ENCODE results near the gene ATN1. TPM values are rescaled to one million over a fixed set of nuclear protein-coding genes. Genes with fewer than 3 reads are reported as not detected.

ATN1 gene
- total RNA-seq, 1 donor from 2014 or later, result 205 TPM

- H3K27ac Mint-ChIP-seq, result no peak overlapping the region
- H3K4me3 Mint-ChIP-seq, result no peak overlapping the region
- H3K9me3 Mint-ChIP-seq, result no peaks in the 10 kb centered on the region
- peaks cover under 1% of the 10 kb centered on the region for H3K4me1 Mint-ChIP-seq
- no peaks in the 10 kb centered on the region for H3K27me3 Mint-ChIP-seq (ENCODE audit: low read depth)
- DNase-seq (ENCODE audit: low spot score in 2 of 2, unreplicated experiment in 2 of 2), result no peak
- TF ChIP-seq CTCF (IDR thresholded peaks at IDR 0.05; ENCODE audit: unreplicated experiment), result no peak
- no peaks in the 10 kb centered on the region for H3K36me3 Mint-ChIP-seq
These were observed 28.4 kb downstream of the ATN1 start for GRCh38 chr12:6956021-6956727.

- H3K27ac Mint-ChIP-seq, result no peak overlapping the region
- H3K4me1 Mint-ChIP-seq, result peaks cover 11% of the 10 kb centered on the region
- no peaks in the 10 kb centered on the region for H3K36me3 Mint-ChIP-seq
- no peak overlapping the region for H3K4me3 Mint-ChIP-seq
- TF ChIP-seq CTCF (IDR thresholded peaks at IDR 0.05; ENCODE audit: unreplicated experiment), result no peak
- H3K27me3 Mint-ChIP-seq (ENCODE audit: low read depth), result no peaks in the 10 kb centered on the region
- no peaks in the 10 kb centered on the region for H3K9me3 Mint-ChIP-seq
- DNase-seq (ENCODE audit: low spot score in 2 of 2, unreplicated experiment in 2 of 2), result no peak
These were observed 29.5 kb downstream of the ATN1 start for GRCh38 chr12:6957151-6957701.

- H3K27me3 Mint-ChIP-seq (ENCODE audit: low read depth), result no peaks in the 10 kb centered on the region
- no peak for DNase-seq (ENCODE audit: low spot score in 2 of 2, unreplicated experiment in 2 of 2)
- H3K9me3 Mint-ChIP-seq, result no peaks in the 10 kb centered on the region
- no peak overlapping the region for H3K27ac Mint-ChIP-seq
- H3K4me1 Mint-ChIP-seq, result peaks cover 16% of the 10 kb centered on the region
- H3K4me3 Mint-ChIP-seq, result no peak overlapping the region
- H3K36me3 Mint-ChIP-seq, result no peaks in the 10 kb centered on the region
- TF ChIP-seq CTCF (IDR thresholded peaks at IDR 0.05; ENCODE audit: unreplicated experiment), result no peak
These were observed 30.2 kb downstream of the ATN1 start for GRCh38 chr12:6957741-6958608.

- no peak for DNase-seq (ENCODE audit: low spot score in 2 of 2, unreplicated experiment in 2 of 2)
- H3K4me3 Mint-ChIP-seq, result no peak overlapping the region
- no peak overlapping the region for H3K27ac Mint-ChIP-seq
- no peak for TF ChIP-seq CTCF (IDR thresholded peaks at IDR 0.05; ENCODE audit: unreplicated experiment)
- H3K36me3 Mint-ChIP-seq, result no peaks in the 10 kb centered on the region
- H3K4me1 Mint-ChIP-seq, result peaks cover 16% of the 10 kb centered on the region
- no peaks in the 10 kb centered on the region for H3K27me3 Mint-ChIP-seq (ENCODE audit: low read depth)
- no peaks in the 10 kb centered on the region for H3K9me3 Mint-ChIP-seq
These were observed 30.9 kb downstream of the ATN1 start for GRCh38 chr12:6958609-6959057.

- Mint-ChIP-seq H3K27me3 (ENCODE audit: low read depth) (no peaks in the 10 kb centered on the region), H3K27ac (no peak overlapping the region), H3K4me1 (peaks cover 20% of the 10 kb centered on the region)
These were observed 31.5 kb downstream of the ATN1 start for GRCh38 chr12:6959058-6959804.

More at GRCh38 chr12:6959058-6959804, 31.5 kb downstream of the ATN1 start:
- TF ChIP-seq CTCF (IDR thresholded peaks at IDR 0.05; ENCODE audit: unreplicated experiment), result no peak
- Mint-ChIP-seq H3K9me3 (no peaks in the 10 kb centered on the region), H3K36me3 (no peaks in the 10 kb centered on the region), H3K4me3 (no peak overlapping the region)
- no peak for DNase-seq (ENCODE audit: low spot score in 2 of 2, unreplicated experiment in 2 of 2)
